Sigmoid colon (tissue), 4 donors: ENCODE results near the gene EXOSC9.

ENCODE experiments used
- POLR2A ChIP-seq, 2 donors: fragments of 450-650 bp; IDR thresholded peaks; one replicate each; pipeline ENCODE4 v1.6.1; 2016; ENCODE audit warnings: antibody characterized with exemption in 2 of 2, mild to moderate bottlenecking in 2 of 2, moderate library complexity in 2 of 2
- POLR2AphosphoS5 ChIP-seq, 4 donors: sonication (generic); formaldehyde crosslinking; IDR thresholded peaks; one replicate each; pipeline ENCODE4 v1.6.1; 2017; ENCODE audit warnings: antibody characterized with exemption in 4 of 4
- TF ChIP-seq, protein P1 (sequence below), 4 experiments: fragments of 450-650 bp in 3 of 4; fragments of 200-600 bp in 1 of 4; IDR thresholded peaks; one replicate each; pipeline ENCODE4 v1.5.1; 2016 to 2019; ENCODE audit warnings: antibody characterized with exemption in 4 of 4, mild to moderate bottlenecking in 3 of 4, moderate library complexity in 2 of 4

DNA sequence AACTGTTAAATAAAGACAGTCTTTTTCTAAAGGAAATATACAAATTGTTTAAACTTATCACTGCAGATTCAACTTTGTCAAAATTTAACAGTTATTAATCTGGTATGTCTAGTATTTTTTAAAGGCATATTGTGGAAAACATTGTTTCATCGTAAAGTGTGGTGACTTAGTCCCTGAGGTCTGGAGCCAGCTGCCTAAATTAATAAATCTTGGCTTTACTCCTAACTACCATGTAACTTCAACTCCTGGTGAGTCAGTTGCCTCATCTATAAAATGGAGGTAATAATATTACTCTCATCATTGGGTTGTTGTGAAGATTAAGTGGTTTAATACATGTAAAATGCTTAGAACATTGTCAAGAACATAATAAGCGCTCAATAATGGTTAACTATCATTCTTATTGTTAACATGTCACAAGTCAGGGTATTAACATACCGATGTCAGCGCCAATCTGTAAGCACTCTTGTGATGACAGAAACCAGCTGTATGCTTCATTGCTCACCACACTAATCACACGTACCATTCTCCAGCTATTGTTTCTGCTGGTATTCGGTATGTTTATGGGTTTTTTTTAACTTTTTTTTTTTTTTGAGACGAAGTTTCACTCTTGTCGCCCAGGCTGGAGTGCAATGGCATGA, 22.0 kb upstream of the EXOSC9 start:
- TF ChIP-seq, protein P1, sequence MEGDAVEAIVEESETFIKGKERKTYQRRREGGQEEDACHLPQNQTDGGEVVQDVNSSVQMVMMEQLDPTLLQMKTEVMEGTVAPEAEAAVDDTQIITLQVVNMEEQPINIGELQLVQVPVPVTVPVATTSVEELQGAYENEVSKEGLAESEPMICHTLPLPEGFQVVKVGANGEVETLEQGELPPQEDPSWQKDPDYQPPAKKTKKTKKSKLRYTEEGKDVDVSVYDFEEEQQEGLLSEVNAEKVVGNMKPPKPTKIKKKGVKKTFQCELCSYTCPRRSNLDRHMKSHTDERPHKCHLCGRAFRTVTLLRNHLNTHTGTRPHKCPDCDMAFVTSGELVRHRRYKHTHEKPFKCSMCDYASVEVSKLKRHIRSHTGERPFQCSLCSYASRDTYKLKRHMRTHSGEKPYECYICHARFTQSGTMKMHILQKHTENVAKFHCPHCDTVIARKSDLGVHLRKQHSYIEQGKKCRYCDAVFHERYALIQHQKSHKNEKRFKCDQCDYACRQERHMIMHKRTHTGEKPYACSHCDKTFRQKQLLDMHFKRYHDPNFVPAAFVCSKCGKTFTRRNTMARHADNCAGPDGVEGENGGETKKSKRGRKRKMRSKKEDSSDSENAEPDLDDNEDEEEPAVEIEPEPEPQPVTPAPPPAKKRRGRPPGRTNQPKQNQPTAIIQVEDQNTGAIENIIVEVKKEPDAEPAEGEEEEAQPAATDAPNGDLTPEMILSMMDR (IDR thresholded peaks at IDR 0.05) = no peak
- TF ChIP-seq POLR2AphosphoS5 (IDR thresholded peaks at IDR 0.05) (no peak), POLR2A (IDR thresholded peaks at IDR 0.05) (no peak)
